Ovary (tissue), 9 donors: ENCODE measurements around the gene TBC1D8. TPM values are rescaled to one million over a fixed set of nuclear protein-coding genes. Genes with fewer than 3 reads are reported as not detected.

ENCODE experiments used
- DNase-seq, 5 donors: peaks; one replicate each; pipeline ENCODE4 v3.0.0-alpha.2; 2019 to 2020
- H3K27ac ChIP-seq, 2 donors: fragments of 200-600 bp; one replicate each; pipeline versions ENCODE4 v1.5.1 to v1.8.0; 2019 to 2022
- H3K27me3 ChIP-seq: fragments of 200-600 bp; one replicate; pipeline ENCODE4 v1.8.0; 2022
- H3K36me3 ChIP-seq: fragments of 200-600 bp; sonication (generic); one replicate; pipeline ENCODE4 v1.5.1; 2019
- H3K4me1 ChIP-seq: one replicate; pipeline ENCODE4 v1.8.1; 2013; ENCODE audit warnings: mild to moderate bottlenecking, moderate library complexity; ENCODE audit not compliant: insufficient read depth
- H3K4me3 ChIP-seq: fragments of 200-600 bp; sonication (generic); one replicate; pipeline ENCODE4 v1.5.1; 2017
- H3K9me3 ChIP-seq, 2 donors: fragments of 200-600 bp in 1 of 2; sonication (generic) in 1 of 2; one replicate each; pipeline versions ENCODE4 v1.5.1 to v1.8.1; 2013 to 2019; ENCODE audit warnings: mild to moderate bottlenecking in 1 of 2, moderate library complexity in 1 of 2
- CTCF ChIP-seq, 3 donors: fragments of 450-650 bp in 2 of 3; fragments of 200-600 bp in 1 of 3; IDR thresholded peaks; one replicate each; pipeline versions ENCODE4 v1.5.1 to v1.8.0; 2016 to 2022; ENCODE audit warnings: antibody characterized with exemption in 3 of 3, mild to moderate bottlenecking in 1 of 3
- EP300 ChIP-seq: sonication (generic); formaldehyde crosslinking; IDR thresholded peaks from one replicate; pipeline ENCODE4 v1.6.1; 2017; ENCODE audit warnings: antibody characterized with exemption
- POLR2A ChIP-seq: fragments of 450-650 bp; IDR thresholded peaks from one replicate; pipeline ENCODE4 v1.6.1; 2017; ENCODE audit warnings: antibody characterized with exemption, mild to moderate bottlenecking, moderate library complexity
- WGBS, 3 donors: extraction: QIAGEN DNeasy Blood & Tissue Kit in 1 of 3; methylation state at CpG; one replicate each; pipeline versions ENCODE4 v1.1.5 to v1.1.7; 2013 to 2017; 5-methylcytosine and 5-hydroxymethylcytosine counted together
- intact Hi-C, 4 donors: fragments of 100-400 bp; cut with DNase I; formaldehyde crosslinking; loops; one replicate each; pipeline versions ENCODE4 v1.11.0 to v1.15.1; 2022 to 2023
- polyA plus RNA-seq, 2 donors: library from polyadenylated mRNA; stranded (reverse); fragments of 200-250 nt in 1 of 2; fragments of 350-450 nt in 1 of 2; fragmentation: Illumina TruSeq in 1 of 2; extraction: RNeasy Lipid Tissue Mini Kit (QIAGEN cat#74804) in 1 of 2; gene quantifications; one replicate each; pipeline ENCODE4 v1.2.3, GENCODE V29; 2013 to 2014
- total RNA-seq, 7 donors: library from RNA; depleted of rRNA in 2 of 7; stranded (reverse); fragments of >200 nt in 2 of 7; fragmentation: NEBNext Ultra II Directional in 3 of 7; extraction: Animal tissue kit (Norgen Biotek cat#: 25700) in 3 of 7; gene quantifications; one replicate each; pipeline versions ENCODE4 v1.1.0 to v1.2.4, GENCODE V29; 2016 to 2023
- donor health status: DM: no; HTN: no; CAD: no; lungs with moderate emphysema.
- donor health status: DM: no; HTN: no; CAD: no.
- donor health status: Bipolar disorder and iron deficiency.
- donor health status: DM: yes; HTN: yes; CAD: no.
- donor health status: DM: no; HTN: no; CAD: no.
- donor health status: DM: yes; HTN: yes; CAD: no.

TBC1D8 gene
- total and polyA plus RNA-seq, 9 donors = 10.8 to 44.6 (median 15.6) TPM

- Histone ChIP-seq H3K4me3 (no peak overlapping the region), H3K27me3 (no peaks in the 10 kb centered on the region), H3K9me3 (no peaks in the 10 kb centered on the region), H3K27ac (no peak overlapping the region), H3K4me1 (peaks cover 2% of the 10 kb centered on the region), H3K36me3 (no peaks in the 10 kb centered on the region)
- 29 to 31% (median 29%) methylated on average over 7 of the region's 7 CpGs for WGBS, 3 donors
- intact Hi-C loops = loop anchor here (5.0 to 10.0 kb wide), 5 partner anchors 160 to 720 kb away; partner anchors contain the start of gene NPAS2 (in 1 of the 4)
- DNase-seq = peak; percentile 66 to 84 (median 77)
- TF ChIP-seq CTCF (IDR thresholded peaks at IDR 0.05) (peak in 2 of 3 donors; percentile 77 to 81), POLR2A (no peak)
Measured at GRCh38 chr2:100984892-100985307, 166.3 kb downstream of the TBC1D8 start.

- intact Hi-C loops = loop anchor here (5.0 to 10.0 kb wide), 5 partner anchors 159 to 719 kb away; partner anchors contain the start of gene NPAS2 (in 1 of the 4)
- 23 to 25% (median 25%) methylated on average over 11 of the region's 11 CpGs for whole genome bisulfite sequencing, 3 donors
- Histone ChIP-seq H3K4me1 (peaks cover 2% of the 10 kb centered on the region), H3K27ac (peak overlapping the region; percentile 26 to 41), H3K36me3 (no peaks in the 10 kb centered on the region), H3K4me3 (no peak overlapping the region), H3K27me3 (no peaks in the 10 kb centered on the region), H3K9me3 (no peaks in the 10 kb centered on the region)
- DNase-seq = no peak
- TF ChIP-seq CTCF (IDR thresholded peaks at IDR 0.05) (no peak), POLR2A (no peak), EP300 (no peak)
Measured at GRCh38 chr2:100983684-100984310, 167.4 kb downstream of the TBC1D8 start.

- no peak for DNase-seq
- Histone ChIP-seq H3K27ac (peak overlapping the region; percentile 26 to 41), H3K9me3 (no peaks in the 10 kb centered on the region), H3K36me3 (no peaks in the 10 kb centered on the region), H3K4me3 (no peak overlapping the region), H3K4me1 (peaks cover 2% of the 10 kb centered on the region), H3K27me3 (no peaks in the 10 kb centered on the region)
- intact Hi-C loops = loop anchor here (5.0 to 10.0 kb wide), 5 partner anchors 158 to 718 kb away; partner anchors contain the start of gene NPAS2 (in 1 of the 4)
- TF ChIP-seq POLR2A = no peak
- no peak for TF ChIP-seq EP300
- WGBS, 3 donors = 88 to 92% (median 90%) methylated on average over 9 to 12 of the region's 12 CpGs
Measured at GRCh38 chr2:100983201-100983600, 168.0 kb downstream of the TBC1D8 start.

- no peak for DNase-seq
- no peaks in the 10 kb centered on the region for H3K9me3 ChIP-seq
- WGBS, 3 donors = 86 to 93% (median 91%) methylated on average over 8 of the region's 8 CpGs
- H3K27me3 ChIP-seq = no peaks in the 10 kb centered on the region
- intact Hi-C loops = loop anchor here (5.0 to 10.0 kb wide), 5 partner anchors 158 to 718 kb away; partner anchors contain the start of gene NPAS2 (in 1 of the 4)
- TF ChIP-seq CTCF (IDR thresholded peaks at IDR 0.05) (no peak), EP300 (no peak), POLR2A (no peak)
- no peak overlapping the region for H3K27ac ChIP-seq
- no peak overlapping the region for H3K4me3 ChIP-seq
- peaks cover 2% of the 10 kb centered on the region for H3K4me1 ChIP-seq
- H3K36me3 ChIP-seq = no peaks in the 10 kb centered on the region
Measured at GRCh38 chr2:100982431-100982861, 168.7 kb downstream of the TBC1D8 start.

- no peaks in the 10 kb centered on the region for H3K27me3 ChIP-seq
- peaks cover 2% of the 10 kb centered on the region for H3K4me1 ChIP-seq
- TF ChIP-seq EP300 (no peak), POLR2A (no peak), CTCF (IDR thresholded peaks at IDR 0.05) (no peak)
- H3K4me3 ChIP-seq = no peak overlapping the region
- no peaks in the 10 kb centered on the region for H3K9me3 ChIP-seq
- WGBS, 3 donors = 88 to 96% (median 93%) methylated on average over 2 of the region's 2 CpGs
- H3K27ac ChIP-seq = no peak overlapping the region
- intact Hi-C loops = loop anchor here (5.0 to 10.0 kb wide), 5 partner anchors 156 to 716 kb away; partner anchors contain the start of gene NPAS2 (in 1 of the 4)
- H3K36me3 ChIP-seq = no peaks in the 10 kb centered on the region
- no peak for DNase-seq
Measured at GRCh38 chr2:100981011-100981410, 170.2 kb downstream of the TBC1D8 start.
